Esophagus squamous epithelium (tissue), 5 donors: ENCODE results near the gene AP3B1. TPM values are rescaled to one million over a fixed set of nuclear protein-coding genes. Genes with fewer than 3 reads are reported as not detected.

ENCODE experiments used
- DNase-seq: peaks from one replicate; lab custom pipeline; 2025; lab: John Stamatoyannopoulos, UW
- H3K27ac ChIP-seq, 4 donors: fragments of 200-600 bp; sonication (generic); one replicate each; pipeline ENCODE4 v1.5.1; 2016 to 2019; ENCODE audit warnings: mild to moderate bottlenecking in 1 of 4
- H3K27me3 ChIP-seq, 4 donors: fragments of 200-600 bp; sonication (generic); 1 replicate in 3 of 4; 2 replicates in 1 of 4; pipeline versions ENCODE4 v1.5.1 to v1.6.0; 2017 to 2021; ENCODE audit warnings: antibody characterized with exemption in 1 of 4
- H3K36me3 ChIP-seq, 3 donors: fragments of 200-600 bp; sonication (generic); one replicate each; pipeline ENCODE4 v1.5.1; 2016 to 2019
- H3K4me1 ChIP-seq, 3 donors: fragments of 200-600 bp; sonication (generic); one replicate each; pipeline ENCODE4 v1.5.1; 2017 to 2019
- H3K4me3 ChIP-seq, 4 donors: fragments of 200-600 bp; sonication (generic); 1 replicate in 3 of 4; 2 replicates in 1 of 4; pipeline ENCODE4 v1.5.1; 2016 to 2019; ENCODE audit warnings: mild to moderate bottlenecking in 2 of 4, moderate library complexity in 1 of 4
- H3K9me3 ChIP-seq, 3 donors: fragments of 200-600 bp; sonication (generic); one replicate each; pipeline ENCODE4 v1.5.1; 2016 to 2019
- CTCF ChIP-seq, 6 experiments: fragments of 450-650 bp in 4 of 6; fragments of 200-600 bp in 2 of 6; sonication (generic) in 2 of 6; IDR thresholded peaks; one replicate each; pipeline ENCODE4 v1.5.1; 2016 to 2019; ENCODE audit warnings: antibody characterized with exemption in 6 of 6, mild to moderate bottlenecking in 4 of 6, moderate library complexity in 4 of 6
- POLR2A ChIP-seq, 4 donors: fragments of 450-650 bp; IDR thresholded peaks; one replicate each; pipeline ENCODE4 v1.6.1; 2017; ENCODE audit warnings: antibody characterized with exemption in 4 of 4, mild to moderate bottlenecking in 4 of 4, moderate library complexity in 3 of 4
- WGBS, 2 donors: methylation state at CpG; one replicate each; pipeline ENCODE4 v1.1.5; 2018; 5-methylcytosine and 5-hydroxymethylcytosine counted together
- intact Hi-C: fragments of 100-400 bp; cut with DNase I; formaldehyde crosslinking; loops from one replicate; pipeline ENCODE4 v1.15.0; 2022
- total RNA-seq, 4 donors: library from RNA; depleted of rRNA; stranded (reverse); fragments of >200 nt; gene quantifications; one replicate each; pipeline ENCODE4 v1.1.0, GENCODE V29; 2016
- donor health status: DM: yes; HTN: yes; CAD: no.

Gene AP3B1
- total RNA-seq, 4 donors from 2014 or later = 30.7 to 48.5 (median 41.9) TPM

- Histone ChIP-seq H3K4me1 (no peaks in the 10 kb centered on the region), H3K36me3 (peaks cover 0 to 51% (median 0%) of the 10 kb centered on the region in 3 donors), H3K4me3 (no peak overlapping the region), H3K9me3 (no peaks in the 10 kb centered on the region), H3K27me3 (no peaks in the 10 kb centered on the region), H3K27ac (no peak overlapping the region)
- no peak for DNase-seq
- WGBS, 2 donors = 98% methylated on average over 2 of the region's 2 CpGs
- intact Hi-C loops = no loop called here
- TF ChIP-seq POLR2A (IDR thresholded peaks at IDR 0.05) (no peak), CTCF (IDR thresholded peaks at IDR 0.05) (no peak)
These were observed 162.0 kb downstream of the AP3B1 start for GRCh38 chr5:78132507-78132906.

- Histone ChIP-seq H3K4me3 (no peak overlapping the region), H3K27me3 (no peaks in the 10 kb centered on the region), H3K27ac (no peak overlapping the region), H3K9me3 (no peaks in the 10 kb centered on the region), H3K36me3 (peaks cover 0 to 49% (median 0%) of the 10 kb centered on the region in 3 donors), H3K4me1 (no peaks in the 10 kb centered on the region)
- no peak for DNase-seq
- WGBS, 2 donors = 88 to 92% methylated on average over 3 of the region's 3 CpGs
- TF ChIP-seq POLR2A (IDR thresholded peaks at IDR 0.05) (no peak), CTCF (IDR thresholded peaks at IDR 0.05) (no peak)
- intact Hi-C loops = no loop called here
These were observed 164.9 kb downstream of the AP3B1 start for GRCh38 chr5:78129597-78129996.

GRCh38 chr5:78127875-78128274 lies 166.6 kb downstream of the AP3B1 start:
- H3K27me3 ChIP-seq = no peaks in the 10 kb centered on the region
- no peak for TF ChIP-seq CTCF (IDR thresholded peaks at IDR 0.05)
- 88 to 89% methylated on average over 3 of the region's 3 CpGs for WGBS, 2 donors
- intact Hi-C loops = no loop called here
- no peak for DNase-seq
- no peak overlapping the region for H3K27ac ChIP-seq
- H3K4me3 ChIP-seq = no peak overlapping the region
- no peaks in the 10 kb centered on the region for H3K9me3 ChIP-seq
- H3K4me1 ChIP-seq = no peaks in the 10 kb centered on the region
- peaks cover 0 to 47% (median 0%) of the 10 kb centered on the region in 3 donors for H3K36me3 ChIP-seq

- 91 to 94% methylated on average over 1 of the region's 1 CpG for WGBS, 2 donors
- intact Hi-C loops = no loop called here
- TF ChIP-seq POLR2A (IDR thresholded peaks at IDR 0.05) (no peak), CTCF (IDR thresholded peaks at IDR 0.05) (no peak)
- Histone ChIP-seq H3K27me3 (no peaks in the 10 kb centered on the region), H3K36me3 (peaks cover 0 to 45% (median 0%) of the 10 kb centered on the region in 3 donors), H3K4me3 (no peak overlapping the region), H3K4me1 (no peaks in the 10 kb centered on the region), H3K9me3 (no peaks in the 10 kb centered on the region), H3K27ac (no peak overlapping the region)
- DNase-seq = no peak
These were observed 168.0 kb downstream of the AP3B1 start for GRCh38 chr5:78126536-78126935.

GRCh38 chr5:78116167-78116566 lies 178.3 kb downstream of the AP3B1 start:
- Histone ChIP-seq H3K4me3 (no peak overlapping the region), H3K9me3 (no peaks in the 10 kb centered on the region), H3K4me1 (no peaks in the 10 kb centered on the region), H3K27ac (no peak overlapping the region), H3K27me3 (no peaks in the 10 kb centered on the region), H3K36me3 (peaks cover 0 to 79% (median 0%) of the 10 kb centered on the region in 3 donors)
- 91 to 100% methylated on average over 1 of the region's 1 CpG for whole genome bisulfite sequencing, 2 donors
- intact Hi-C loops = no loop called here
- no peak for TF ChIP-seq CTCF (IDR thresholded peaks at IDR 0.05)
- no peak for TF ChIP-seq POLR2A (IDR thresholded peaks at IDR 0.05)
- DNase-seq = no peak
